ENCODE data around the gene TSPAN15. TPM values are rescaled to one million over a fixed set of nuclear protein-coding genes. Genes with fewer than 3 reads are reported as not detected.
"Not testable (repeated sequence)": the region's sequence is repeated elsewhere in the genome, so short reads cannot be mapped to it uniquely, and the experiment has no call there.

Gene TSPAN15
- total RNA-seq, 1 experiment from 2014 or later, result 2.0 TPM

DNA sequence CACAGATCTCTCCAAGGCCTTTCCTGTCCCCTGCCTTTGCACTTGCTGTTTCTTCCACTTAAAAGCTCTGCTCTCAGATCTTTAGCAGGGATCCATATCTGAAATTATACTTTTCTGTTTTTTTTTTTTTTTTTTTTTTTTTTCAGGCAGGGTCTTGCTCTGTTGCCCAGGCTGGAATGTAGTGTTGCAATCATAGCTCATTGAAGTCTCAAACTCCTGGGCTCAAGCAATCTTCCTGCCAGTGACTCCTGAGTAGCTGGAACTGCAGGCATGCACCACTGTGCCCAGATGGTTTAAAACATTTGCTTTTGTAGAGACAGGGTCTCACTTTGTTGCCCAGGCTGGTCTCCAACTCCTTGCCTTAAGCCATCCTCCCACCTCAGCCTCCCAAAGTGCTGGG, 5.0 kb upstream of the TSPAN15 start:
- DNase-seq (ENCODE audit: low read depth), result no peak

DNA sequence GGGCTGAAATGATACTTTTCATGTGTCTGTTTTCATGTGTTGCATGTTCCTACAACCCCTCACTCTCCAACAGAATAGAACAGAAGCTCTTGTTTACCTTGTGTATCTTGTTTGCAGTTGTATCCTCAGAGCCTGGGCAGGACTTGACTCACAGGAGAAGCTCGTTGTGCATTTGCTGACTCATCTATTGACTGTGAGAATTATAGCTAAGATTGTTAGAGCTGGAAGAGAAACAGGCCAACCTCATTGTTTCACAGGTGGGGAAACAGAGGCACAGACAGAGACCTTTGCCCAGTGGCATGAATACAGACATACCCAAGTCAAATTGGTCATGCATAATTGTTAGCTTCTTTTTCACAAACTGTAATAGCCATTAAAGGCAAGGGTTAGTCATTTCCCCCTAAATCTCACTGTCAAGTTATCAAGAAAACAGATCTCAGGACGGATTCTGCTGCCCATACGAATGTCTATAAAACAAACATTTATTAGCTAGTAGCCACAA, 4.6 kb upstream of the TSPAN15 start:
- peak; percentile 90 for DNase-seq (ENCODE audit: low read depth)

DNA sequence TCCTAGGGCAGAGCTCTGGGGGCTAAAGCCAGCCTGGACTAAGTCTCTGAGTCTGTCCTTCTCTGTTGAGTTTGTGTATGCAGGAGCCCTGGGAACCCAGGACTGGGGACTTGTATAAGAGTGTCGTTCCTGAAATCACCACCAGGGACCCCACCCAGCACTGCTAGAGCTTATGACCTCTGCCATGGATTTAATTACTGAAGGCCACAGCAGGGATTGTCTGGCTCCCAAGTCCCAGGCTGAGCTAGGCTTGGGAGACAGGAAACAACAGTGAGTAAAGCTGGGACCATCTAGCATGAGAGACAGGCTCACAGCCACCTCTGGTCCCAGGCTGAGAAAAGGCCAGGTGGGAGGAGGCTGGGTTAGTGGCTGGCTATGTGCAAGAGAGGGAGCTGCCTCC, 1.4 kb upstream of the TSPAN15 start:
- DNase-seq (ENCODE audit: low read depth), result peak; percentile 66

DNA sequence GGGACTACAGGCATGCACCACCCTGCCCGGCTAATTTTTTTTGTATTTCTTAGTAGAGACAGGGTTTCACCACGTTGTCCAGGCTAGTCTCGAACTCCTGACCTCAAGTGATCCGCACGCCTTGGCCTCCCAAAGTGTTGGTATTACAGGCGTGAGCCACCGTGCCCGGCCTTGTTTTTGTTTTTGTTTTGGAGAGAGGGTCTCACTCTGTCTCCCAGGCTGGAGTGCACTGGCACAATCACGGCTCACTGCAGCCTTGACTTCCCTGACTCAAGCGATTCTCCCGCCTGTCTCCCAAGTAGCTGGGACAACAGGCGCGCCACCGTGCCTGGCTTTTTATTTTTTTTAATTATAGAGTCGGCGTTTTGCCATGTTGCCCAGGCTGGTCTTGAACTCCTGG, 870 bp upstream of the TSPAN15 start:
- not testable (repeated sequence) for DNase-seq (ENCODE audit: low read depth)

DNA sequence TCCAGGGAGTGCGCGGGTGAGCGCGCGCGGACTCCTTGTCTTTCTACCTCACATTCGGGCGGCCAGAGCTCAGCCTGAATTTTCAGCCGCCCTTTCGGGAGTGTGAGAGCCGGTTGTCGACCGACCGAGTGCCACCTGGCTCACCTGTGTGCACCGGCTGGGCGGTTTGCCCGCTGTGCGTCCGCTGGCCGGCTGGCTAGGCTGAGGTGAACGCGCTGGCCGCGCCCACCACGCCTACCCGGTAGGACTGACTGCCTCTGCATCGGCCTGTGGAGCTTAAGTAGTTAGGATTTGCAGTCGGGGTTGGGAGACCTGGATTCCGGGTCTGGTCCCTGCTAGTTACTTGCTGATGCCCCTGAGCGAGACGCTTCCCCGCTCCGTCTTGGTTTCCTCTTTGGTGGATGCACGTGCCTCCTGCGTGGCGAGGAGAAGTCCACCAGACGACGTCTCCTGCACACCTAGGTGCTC, 553 bp downstream of the TSPAN15 start:
- no peak for DNase-seq (ENCODE audit: low read depth)

DNA sequence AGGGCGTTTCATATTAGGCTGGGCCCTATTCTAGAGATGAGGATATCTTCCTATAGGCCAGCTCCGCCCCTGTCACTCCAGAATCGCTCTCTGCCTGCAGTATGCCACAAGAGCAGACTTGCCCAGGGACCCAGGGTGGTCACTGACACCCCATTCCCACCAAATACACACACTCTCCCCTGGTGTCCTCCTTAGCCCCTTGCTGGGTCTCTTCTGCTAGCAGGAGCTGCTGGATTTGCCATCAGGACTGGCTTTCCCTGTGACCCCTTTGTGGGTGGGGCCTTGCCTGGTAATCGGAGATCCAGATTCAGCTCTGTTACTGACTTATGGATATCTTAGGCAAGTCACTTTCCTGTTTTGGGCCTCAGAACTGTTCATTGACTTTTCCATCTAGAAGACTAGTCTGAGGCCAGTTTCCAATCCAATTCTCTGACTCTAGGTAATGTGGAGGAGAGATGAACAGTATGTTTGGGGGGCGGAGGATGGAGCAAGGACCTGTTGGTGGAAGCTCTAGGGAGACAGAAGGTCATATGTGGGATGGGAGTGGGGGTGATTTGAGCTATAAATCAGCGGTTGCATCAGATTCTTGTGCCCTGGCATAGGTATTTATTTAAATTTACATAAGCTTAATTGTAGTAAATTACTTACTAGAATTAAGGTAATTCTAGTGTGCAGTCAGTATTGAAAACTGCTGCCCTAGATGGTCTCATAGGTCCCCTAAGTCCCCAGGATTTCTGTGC, 1.6 kb downstream of the TSPAN15 start:
- DNase-seq (ENCODE audit: low read depth), result no peak

DNA sequence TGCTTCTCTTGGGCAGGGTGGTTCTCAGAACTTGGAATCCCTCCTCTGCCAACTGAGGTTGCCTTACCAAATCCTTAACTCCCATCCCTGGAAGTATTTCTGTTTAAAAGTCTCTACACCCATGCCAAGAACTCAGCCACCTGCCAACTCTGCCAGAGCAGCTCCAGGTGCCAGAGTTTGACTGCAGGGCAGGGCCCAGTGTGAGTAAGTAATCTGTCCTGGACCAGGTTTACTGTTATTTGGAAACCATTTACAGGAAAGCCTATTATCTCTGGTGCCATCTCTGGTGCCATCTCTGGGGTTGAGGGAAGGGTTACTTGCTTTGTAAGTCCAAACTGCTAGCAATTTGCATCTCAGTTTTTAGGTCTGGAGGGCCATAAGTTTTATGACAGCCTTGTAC, 2.5 kb downstream of the TSPAN15 start:
- DNase-seq (ENCODE audit: low read depth), result no peak

DNA sequence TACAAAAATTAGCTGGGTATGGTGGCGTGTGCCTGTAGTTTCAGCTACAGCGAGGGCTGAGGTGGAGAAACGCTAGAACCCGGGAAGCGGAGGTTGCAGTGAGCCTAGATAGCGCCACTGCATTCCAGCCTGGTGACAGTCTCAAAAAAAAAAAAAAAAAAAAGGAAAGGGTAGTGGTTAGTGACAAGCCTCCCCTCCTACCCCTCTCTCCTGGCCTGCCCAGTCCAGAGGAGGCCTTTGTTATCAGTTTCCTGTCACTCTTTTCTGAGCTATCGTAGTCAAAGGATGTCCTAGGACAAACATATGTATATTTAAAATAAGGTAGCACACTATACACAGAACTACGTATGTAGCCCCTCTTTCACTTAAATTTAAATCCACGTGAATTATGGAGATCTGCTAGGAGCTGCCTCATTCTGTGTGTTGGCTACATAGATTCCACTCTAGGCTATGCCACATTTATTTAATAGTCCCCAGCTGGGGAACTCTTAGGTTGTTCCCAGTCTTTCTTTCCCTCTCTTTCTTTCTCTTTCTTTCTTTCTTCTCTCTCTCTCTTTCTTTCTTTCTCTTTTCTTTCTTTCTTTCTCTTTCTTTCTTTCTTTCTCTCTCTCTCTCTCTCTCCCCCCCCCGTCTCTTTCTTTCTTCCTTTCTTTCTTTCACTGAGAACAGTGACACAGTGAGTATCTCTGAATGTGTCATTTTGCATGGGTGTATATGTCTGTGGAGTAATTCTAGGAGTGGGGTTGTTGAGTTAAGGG, 3.9 kb downstream of the TSPAN15 start:
- no peak for DNase-seq (ENCODE audit: low read depth)

DNA sequence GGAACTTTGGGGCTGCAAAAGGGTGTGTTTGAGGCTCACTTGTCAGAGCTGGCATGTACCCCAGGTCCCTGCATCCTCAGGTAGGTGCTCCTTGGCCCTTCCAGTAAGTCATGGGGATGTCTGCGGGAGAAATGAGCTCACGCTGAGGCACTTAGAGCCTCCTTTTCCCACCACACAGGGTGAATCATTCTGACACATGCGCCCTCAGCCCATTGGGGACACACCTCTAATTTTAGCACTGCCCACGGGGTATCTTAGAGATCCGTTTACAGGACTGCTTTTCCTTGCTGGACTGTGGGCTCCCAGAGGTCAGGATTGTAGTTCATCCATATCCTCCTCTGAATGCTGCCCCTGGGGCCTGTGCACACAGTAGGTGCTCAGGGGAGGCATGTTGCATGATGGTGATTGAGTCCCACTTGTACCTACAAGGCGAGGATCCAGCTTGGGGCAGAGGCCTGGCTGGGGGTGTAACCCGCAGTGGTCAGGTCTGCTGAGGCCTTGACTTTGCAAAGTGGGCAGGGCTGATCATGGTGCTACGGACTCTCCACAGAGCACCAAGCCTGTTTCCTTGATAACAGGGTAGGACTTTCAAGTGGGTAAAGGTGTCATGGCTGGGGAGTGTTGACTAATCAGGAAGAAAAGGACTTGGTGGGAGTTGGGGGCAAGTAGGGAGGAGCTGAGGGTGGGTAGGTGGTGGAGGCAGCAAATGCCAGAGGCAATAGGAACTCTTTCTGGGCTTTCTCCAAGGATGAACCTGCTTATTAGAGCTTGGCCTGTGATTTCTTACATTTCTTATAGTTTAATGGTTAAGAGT, 5.8 kb downstream of the TSPAN15 start:
- peak; percentile 79 for DNase-seq (ENCODE audit: low read depth)

DNA sequence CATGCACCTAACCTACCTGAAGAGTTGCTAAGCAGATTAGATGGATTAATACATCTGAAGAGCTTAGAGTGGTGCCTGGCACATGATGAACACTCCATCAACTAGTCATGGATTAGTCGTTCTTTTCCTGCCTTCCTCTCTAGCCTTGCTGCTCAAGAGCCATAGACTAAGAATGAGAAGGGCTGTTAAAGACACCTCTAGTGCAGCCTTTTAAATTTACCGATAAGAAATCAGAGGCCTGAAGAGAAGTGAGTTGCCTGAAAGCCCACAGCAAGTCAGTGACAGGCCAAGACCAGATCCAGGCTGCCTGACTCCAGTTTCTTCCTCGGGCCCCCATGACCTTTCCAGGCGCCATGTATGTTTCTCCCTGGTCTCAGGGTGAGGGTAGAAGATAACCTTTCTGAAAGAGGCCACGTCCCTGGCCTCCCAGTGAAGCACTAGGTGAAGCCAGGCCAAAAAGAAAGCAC, 6.5 kb downstream of the TSPAN15 start:
- no peak for DNase-seq (ENCODE audit: low read depth)

DNA sequence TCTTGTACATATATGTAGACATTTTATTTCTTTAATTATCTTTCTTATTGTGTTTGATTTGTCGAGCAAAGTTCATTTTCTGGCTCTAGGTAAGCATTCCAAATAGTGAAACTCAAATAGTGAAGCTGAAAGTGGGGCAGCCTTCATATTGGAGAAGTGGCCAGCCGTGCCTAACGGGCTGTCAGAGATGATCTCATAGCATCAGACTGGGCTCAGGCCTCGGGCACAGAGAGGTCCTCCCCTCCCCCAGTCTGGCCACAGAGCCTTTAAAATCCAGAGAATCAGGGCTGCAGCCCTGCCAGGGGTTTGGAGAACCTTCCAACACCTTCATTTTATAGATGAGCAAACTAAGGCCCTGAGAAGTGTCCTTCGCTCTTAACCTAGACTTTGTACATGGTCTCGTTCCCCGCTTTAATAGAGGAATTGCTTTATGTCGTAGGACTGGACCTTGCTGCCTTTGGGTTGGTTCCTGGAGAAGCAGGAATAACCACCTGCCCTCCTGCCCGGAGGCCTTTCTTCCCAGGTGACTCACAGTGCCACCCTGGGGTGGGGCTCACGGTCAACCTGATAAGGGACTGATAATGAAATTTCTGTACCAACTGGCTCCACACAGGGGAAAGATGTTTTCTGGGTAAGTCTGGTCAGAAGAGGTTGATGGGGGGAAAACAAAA, 7.3 kb downstream of the TSPAN15 start:
- no peak for DNase-seq (ENCODE audit: low read depth)

DNA sequence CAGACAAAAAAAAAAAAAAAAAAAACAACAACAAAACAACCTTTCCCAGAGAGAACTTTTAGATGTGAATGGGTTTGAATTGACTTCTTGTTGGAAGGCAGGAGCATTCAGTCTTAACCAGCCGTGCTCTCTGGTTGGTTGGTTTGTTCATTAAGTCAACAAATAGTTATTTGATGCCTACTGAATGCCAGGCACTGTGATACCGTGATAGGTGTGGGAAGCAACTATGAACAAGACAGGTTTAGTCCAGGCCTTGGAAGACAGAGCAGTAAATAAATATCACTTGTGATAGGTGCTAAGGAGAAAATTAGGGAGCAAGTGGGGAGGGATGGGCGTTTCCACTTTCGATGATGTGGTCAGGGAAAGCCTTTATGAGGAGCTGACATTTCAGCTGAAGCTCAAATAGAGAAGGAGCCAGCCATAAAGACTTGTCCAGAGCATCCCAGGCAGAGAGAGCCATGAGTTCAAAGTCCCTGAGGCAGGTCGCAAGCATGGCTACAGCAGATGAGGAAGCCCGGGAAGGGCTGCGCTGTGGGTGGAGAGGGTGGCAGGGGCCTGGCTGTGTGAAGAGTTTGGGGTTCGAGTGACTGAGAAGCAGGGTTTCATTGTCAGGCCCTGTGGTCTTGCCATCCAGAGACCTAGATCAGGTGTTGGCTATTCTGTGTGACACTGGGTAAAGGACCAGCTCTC, 8.0 kb downstream of the TSPAN15 start:
- DNase-seq (ENCODE audit: low read depth), result no peak

DNA sequence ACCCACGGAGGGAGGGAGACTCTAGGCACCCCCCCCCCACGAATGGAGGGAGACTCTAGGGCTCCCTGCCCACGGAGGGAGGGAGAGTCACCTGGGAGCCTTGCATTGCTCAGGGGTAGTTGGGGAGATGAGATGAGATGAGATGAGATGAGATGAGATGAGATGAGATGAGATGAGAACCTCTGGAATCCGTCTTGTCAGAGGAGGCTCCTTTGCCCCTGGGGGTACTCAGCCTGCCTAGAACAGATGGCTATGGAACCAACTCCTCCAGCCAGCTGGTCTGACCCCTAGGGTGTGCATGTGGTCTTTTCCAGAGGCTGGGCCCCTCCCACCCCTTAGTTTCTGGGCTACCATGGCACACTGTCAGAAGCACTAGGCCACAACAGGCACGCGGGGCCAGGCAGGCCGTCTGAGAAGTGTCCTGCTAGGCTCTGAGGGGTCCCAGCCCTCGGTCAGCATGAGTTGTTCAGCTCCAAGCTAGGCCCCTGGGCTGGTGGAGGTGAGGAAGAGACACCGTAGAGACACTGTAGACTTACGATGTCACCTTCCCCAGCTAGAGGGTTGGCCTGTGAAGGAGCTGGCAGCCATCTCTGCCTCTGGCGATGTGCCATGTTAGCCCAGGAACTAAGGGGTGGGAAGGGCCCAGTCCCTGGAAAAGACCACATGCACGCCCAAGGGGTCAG, 8.8 kb downstream of the TSPAN15 start:
- no peak for DNase-seq (ENCODE audit: low read depth)

DNA sequence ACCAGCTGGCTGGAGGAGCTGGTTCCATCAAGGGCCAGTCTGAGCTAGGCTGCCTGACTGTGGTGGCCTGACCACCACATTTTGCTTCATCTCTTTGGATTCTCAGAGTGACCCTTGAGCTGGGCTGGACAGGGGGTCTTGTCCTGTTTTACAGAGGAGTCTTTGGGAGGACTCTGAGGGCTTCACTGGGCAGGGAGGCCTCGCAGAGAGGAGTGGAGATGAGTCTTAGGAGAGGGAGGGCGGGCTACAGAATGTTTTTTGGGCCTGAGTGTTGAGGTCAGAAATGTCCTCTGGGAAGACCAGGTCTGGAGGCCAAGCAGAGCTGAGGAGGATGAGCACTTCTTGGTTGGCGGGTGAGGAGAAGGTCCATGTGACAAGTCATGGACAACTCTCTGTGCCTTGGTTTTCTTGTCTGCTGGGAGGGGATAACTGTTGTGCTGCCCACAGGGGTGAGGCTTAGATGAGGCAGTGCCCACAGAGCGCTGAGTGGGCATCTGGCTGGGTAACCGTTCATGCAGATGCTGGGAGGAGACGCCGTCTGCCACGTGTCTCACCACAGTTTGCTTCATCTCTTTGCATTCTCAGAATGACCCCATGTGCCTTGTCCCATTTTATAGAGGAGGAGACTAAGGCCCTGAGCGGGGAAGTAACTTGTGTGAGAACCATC, 9.4 kb downstream of the TSPAN15 start:
- no peak for DNase-seq (ENCODE audit: low read depth)

DNA sequence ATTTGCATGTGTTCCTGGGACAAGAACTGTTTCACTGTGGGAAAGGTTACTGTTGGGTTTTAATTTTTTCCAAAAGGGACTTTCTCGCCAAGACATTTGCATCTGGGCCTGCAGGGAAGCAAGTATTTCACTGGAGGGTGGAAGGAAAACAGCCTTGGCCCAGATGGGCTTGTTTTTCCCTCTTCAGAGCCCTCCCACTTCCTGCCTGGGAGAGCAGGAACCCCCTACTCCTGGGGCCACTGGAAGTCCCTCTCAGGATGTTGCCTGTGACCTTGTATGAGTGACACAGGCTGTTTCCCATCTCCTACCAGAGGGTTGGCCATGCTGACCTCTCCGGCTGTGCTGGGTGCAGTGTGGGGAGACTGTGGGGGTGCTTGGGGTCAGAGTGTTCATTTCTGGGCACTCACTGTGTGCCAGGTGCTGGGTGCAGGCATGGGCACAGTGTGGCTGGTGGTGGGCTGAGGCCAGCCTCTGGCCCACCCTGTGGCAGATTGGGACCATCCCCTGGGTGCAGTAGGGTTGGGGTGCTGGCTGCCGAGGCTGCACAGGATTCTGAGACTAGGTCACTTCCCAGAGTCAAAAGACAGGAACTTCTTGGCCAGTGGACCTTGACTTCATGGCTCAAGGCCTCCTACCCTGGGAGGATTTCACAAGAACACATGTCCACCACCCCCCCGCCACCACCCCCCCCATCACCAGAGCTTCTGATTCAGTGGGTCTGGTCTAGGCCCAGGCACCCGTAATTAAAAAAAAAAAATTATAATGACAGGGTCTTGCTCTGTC, 10.2 kb downstream of the TSPAN15 start:
- DNase-seq (ENCODE audit: low read depth), result no peak

DNA sequence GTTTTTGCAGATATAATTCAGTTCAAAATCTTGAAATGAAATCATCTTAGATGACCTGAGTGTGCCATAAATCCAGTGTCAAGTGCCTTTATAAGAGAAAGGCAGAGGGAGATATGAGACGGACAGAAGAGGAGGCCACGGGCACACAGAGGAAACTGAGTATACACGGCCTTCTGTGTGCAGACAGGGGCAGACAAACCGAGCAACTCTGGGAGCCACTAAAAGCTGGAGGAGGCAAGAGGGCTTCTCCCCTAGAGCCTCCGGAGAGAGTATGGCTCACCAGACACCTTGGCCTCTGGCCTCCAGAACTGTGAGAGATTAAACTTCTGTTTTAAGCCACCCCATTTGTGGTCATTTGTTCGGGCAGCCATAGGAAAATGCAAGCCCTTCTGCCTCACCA, 12.6 kb downstream of the TSPAN15 start:
- DNase-seq (ENCODE audit: low read depth), result no peak

DNA sequence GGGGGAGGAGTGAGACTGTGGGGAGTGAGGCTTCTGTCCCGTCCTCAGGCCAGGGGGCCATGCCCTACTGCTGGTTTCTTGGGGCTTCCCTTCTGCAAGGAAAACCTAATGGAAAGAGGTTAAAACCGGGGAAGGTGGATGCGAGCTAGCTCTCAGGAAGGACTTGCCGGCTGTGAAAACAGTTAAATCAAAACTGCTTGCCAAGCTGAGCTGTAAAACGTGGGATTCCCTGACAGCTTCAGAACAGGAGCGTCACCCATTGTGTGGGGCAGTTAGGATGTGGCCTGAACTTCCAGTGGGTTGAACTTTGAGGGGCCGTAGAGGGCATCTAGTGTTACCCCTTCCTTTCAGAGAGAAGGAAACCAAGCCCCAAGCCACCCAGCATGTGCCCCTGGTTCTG, 13.1 kb downstream of the TSPAN15 start:
- no peak for DNase-seq (ENCODE audit: low read depth)

DNA sequence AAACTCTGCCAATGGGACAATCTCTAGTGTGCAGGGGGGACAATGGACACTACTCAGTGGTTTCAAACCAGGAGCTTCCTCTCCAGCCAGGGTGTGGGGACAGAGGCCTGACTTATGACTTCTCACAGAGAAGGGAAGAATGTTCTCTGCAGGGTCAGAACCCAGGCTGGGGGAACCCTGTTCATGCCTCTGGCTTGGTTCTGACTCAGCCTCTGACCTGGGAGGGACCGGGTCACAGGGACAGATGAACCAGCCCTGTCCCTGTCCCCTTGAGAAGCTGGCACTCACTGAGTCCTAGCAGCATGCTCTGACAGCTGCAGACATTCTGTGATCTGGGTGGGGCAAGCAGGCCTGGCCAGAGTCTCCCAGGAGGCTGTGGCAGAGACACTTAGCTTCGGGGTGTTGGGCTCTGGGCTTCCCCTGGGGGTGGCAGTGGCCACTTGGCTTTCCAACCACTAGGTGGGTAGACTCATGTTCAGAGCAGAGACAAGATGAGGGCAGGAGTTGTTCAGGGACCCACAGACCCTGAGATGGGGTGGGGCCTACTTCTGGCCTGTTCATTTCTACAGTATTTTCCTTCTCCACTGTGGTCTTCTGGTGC, 13.6 kb downstream of the TSPAN15 start:
- DNase-seq (ENCODE audit: low read depth), result peak; percentile 55

Measured in LHCN-M2 (cell line).